ENCODE results near the gene TLR7. TPM values are rescaled to one million over a fixed set of nuclear protein-coding genes. Genes with fewer than 3 reads are reported as not detected.
A peak's percentile ranks its signal among the peaks of the same experiment; 100 is the strongest.

TLR7 gene
- not detected in 2 replicates for total RNA-seq (2014; rRNA removed; shearing (Covaris generic))
- not detected in 2 replicates for polyA plus RNA-seq (2016; fragmentation: Nextera tagmentation; extraction: Ambion mirVana)

- Histone ChIP-seq H4K20me1 (ENCODE audit: insufficient read depth) (no peaks in the 10 kb centered on the region), H2AFZ (no peak within 1 kb of the TSS), H3K4me1 (ENCODE audit: insufficient read depth) (no peaks in the 10 kb centered on the region), H3K9me2 (ENCODE audit: insufficient read depth) (no peaks in the 10 kb centered on the region), H3K36me3 (ENCODE audit: low read depth) (no peaks in the 10 kb centered on the region), H3F3A (ENCODE audit: insufficient read depth) (no peaks in the 10 kb centered on the region), H3K9ac (no peak within 1 kb of the TSS), H3K4me3 (no peak within 1 kb of the TSS), H3K27me3 (replicated peaks; ENCODE audit: insufficient read depth) (no peaks in the 10 kb centered on the region), H3K9me3 (ENCODE audit: low read depth) (no peaks in the 10 kb centered on the region), H3K79me2 (ENCODE audit: insufficient read depth) (no peaks in the 10 kb centered on the region), H3K4me2 (ENCODE audit: unreplicated experiment) (no peak within 1 kb of the TSS), H3K27ac (no peak within 1 kb of the TSS)
- TF ChIP-seq EZH2phosphoT487 (IDR thresholded peaks at IDR 0.05; ENCODE audit: insufficient read depth, low read depth) (no peak), EZH2 (IDR thresholded peaks at IDR 0.05; ENCODE audit: insufficient read depth, poor library complexity, severe bottlenecking) (no peak)
- in situ Hi-C loops (cut with MboI), result no loop called here
- no peak for DNase-seq
- WGBS, 2 experiments (ENCODE audit: low coverage in 1 of 2, low lambda C conversion rate in 2 of 2, missing lambda C conversion rate in 2 of 2), result 15 to 24% methylated on average over 7 of the region's 7 CpGs
Observed at GRCh38 chrX:12866451-12867377, at the start of gene TLR7. Gene TLR7, plus strand, starts transcription at chrX:12867072. Its CDS starts 507 bp downstream, at chrX:12867579.

GRCh38 chrX:12817528-12817927 is 49.3 kb upstream of the TLR7 start:
- no peaks in the 10 kb centered on the region for H3F3A ChIP-seq (ENCODE audit: insufficient read depth)
- H3K36me3 ChIP-seq (ENCODE audit: low read depth), result no peaks in the 10 kb centered on the region
- no peaks in the 10 kb centered on the region for H3K79me2 ChIP-seq (ENCODE audit: insufficient read depth)
- H3K4me3 ChIP-seq, result no peak overlapping the region
- H3K4me2 ChIP-seq (ENCODE audit: unreplicated experiment), result no peak overlapping the region
- H2AFZ ChIP-seq, result no peak overlapping the region
- no peaks in the 10 kb centered on the region for H3K9me3 ChIP-seq (ENCODE audit: low read depth)
- 78 to 80% methylated on average over 5 of the region's 5 CpGs for WGBS, 2 experiments (ENCODE audit: low coverage in 1 of 2, low lambda C conversion rate in 2 of 2, missing lambda C conversion rate in 2 of 2)
- no peaks in the 10 kb centered on the region for H3K4me1 ChIP-seq (ENCODE audit: insufficient read depth)
- no peak for DNase-seq
- H3K27ac ChIP-seq, result no peak overlapping the region
- in situ Hi-C loops (cut with MboI), result loop anchor here (25.0 kb wide), 1 partner anchor 695 kb away; no protein-coding TSS in a partner anchor
- H3K9me2 ChIP-seq (ENCODE audit: insufficient read depth), result no peaks in the 10 kb centered on the region
- no peaks in the 10 kb centered on the region for H3K27me3 ChIP-seq (replicated peaks; ENCODE audit: insufficient read depth)
- H3K9ac ChIP-seq, result no peak overlapping the region
- H4K20me1 ChIP-seq (ENCODE audit: insufficient read depth), result no peaks in the 10 kb centered on the region
- TF ChIP-seq EZH2 (IDR thresholded peaks at IDR 0.05; ENCODE audit: insufficient read depth, poor library complexity, severe bottlenecking) (no peak), EZH2phosphoT487 (IDR thresholded peaks at IDR 0.05; ENCODE audit: insufficient read depth, low read depth) (no peak)

- Histone ChIP-seq H4K20me1 (ENCODE audit: insufficient read depth) (no peaks in the 10 kb centered on the region), H3K9ac (no peak overlapping the region), H3K27me3 (replicated peaks; ENCODE audit: insufficient read depth) (no peaks in the 10 kb centered on the region), H2AFZ (no peak overlapping the region), H3K36me3 (ENCODE audit: low read depth) (no peaks in the 10 kb centered on the region), H3K9me2 (ENCODE audit: insufficient read depth) (no peaks in the 10 kb centered on the region), H3K4me2 (ENCODE audit: unreplicated experiment) (no peak overlapping the region), H3K9me3 (ENCODE audit: low read depth) (no peaks in the 10 kb centered on the region), H3K27ac (no peak overlapping the region), H3K4me1 (ENCODE audit: insufficient read depth) (no peaks in the 10 kb centered on the region), H3K4me3 (no peak overlapping the region), H3F3A (ENCODE audit: insufficient read depth) (no peaks in the 10 kb centered on the region), H3K79me2 (ENCODE audit: insufficient read depth) (no peaks in the 10 kb centered on the region)
- DNase-seq, result peak; percentile 0
- in situ Hi-C loops (cut with MboI), result loop anchor here (25.0 kb wide), 1 partner anchor 693 kb away; no protein-coding TSS in a partner anchor
- 84 to 96% methylated on average over 6 to 9 of the region's 9 CpGs for WGBS, 2 experiments (ENCODE audit: low coverage in 1 of 2, low lambda C conversion rate in 2 of 2, missing lambda C conversion rate in 2 of 2)
- TF ChIP-seq EZH2 (IDR thresholded peaks at IDR 0.05; ENCODE audit: insufficient read depth, poor library complexity, severe bottlenecking) (no peak), EZH2phosphoT487 (IDR thresholded peaks at IDR 0.05; ENCODE audit: insufficient read depth, low read depth) (no peak)
Observed at GRCh38 chrX:12819222-12819621, 47.6 kb upstream of the TLR7 start.

- H3K9me3 ChIP-seq (ENCODE audit: low read depth), result no peaks in the 10 kb centered on the region
- WGBS, 2 experiments (ENCODE audit: low coverage in 1 of 2, low lambda C conversion rate in 2 of 2, missing lambda C conversion rate in 2 of 2), result 95 to 99% methylated on average over 7 of the region's 7 CpGs
- no peaks in the 10 kb centered on the region for H3K4me1 ChIP-seq (ENCODE audit: insufficient read depth)
- no peaks in the 10 kb centered on the region for H3K27me3 ChIP-seq (replicated peaks; ENCODE audit: insufficient read depth)
- in situ Hi-C loops (cut with MboI), result loop anchor here (25.0 kb wide), 1 partner anchor 692 kb away; no protein-coding TSS in a partner anchor
- no peaks in the 10 kb centered on the region for H3K79me2 ChIP-seq (ENCODE audit: insufficient read depth)
- H3K27ac ChIP-seq, result no peak overlapping the region
- TF ChIP-seq EZH2 (IDR thresholded peaks at IDR 0.05; ENCODE audit: insufficient read depth, poor library complexity, severe bottlenecking) (no peak), EZH2phosphoT487 (IDR thresholded peaks at IDR 0.05; ENCODE audit: insufficient read depth, low read depth) (no peak)
- no peak overlapping the region for H3K4me3 ChIP-seq
- H3K4me2 ChIP-seq (ENCODE audit: unreplicated experiment), result no peak overlapping the region
- no peak for DNase-seq
- H3F3A ChIP-seq (ENCODE audit: insufficient read depth), result no peaks in the 10 kb centered on the region
- no peak overlapping the region for H2AFZ ChIP-seq
- no peaks in the 10 kb centered on the region for H3K9me2 ChIP-seq (ENCODE audit: insufficient read depth)
- no peak overlapping the region for H3K9ac ChIP-seq
- H4K20me1 ChIP-seq (ENCODE audit: insufficient read depth), result no peaks in the 10 kb centered on the region
- no peaks in the 10 kb centered on the region for H3K36me3 ChIP-seq (ENCODE audit: low read depth)
Observed at GRCh38 chrX:12820737-12821136, 46.1 kb upstream of the TLR7 start.
